T-helper 22 cell (primary cell): Measurements from ENCODE around the gene EXOC7.

Experiments used
- DNase-seq: peaks from one replicate; pipeline ENCODE4 v3.0.0-alpha.2; 2020; ENCODE audit warnings: low read depth

The EXOC7 gene

GRCh38 chr17:76138234-76138895, 34.8 kb upstream of the EXOC7 start:
- no peak for DNase-seq

DNA sequence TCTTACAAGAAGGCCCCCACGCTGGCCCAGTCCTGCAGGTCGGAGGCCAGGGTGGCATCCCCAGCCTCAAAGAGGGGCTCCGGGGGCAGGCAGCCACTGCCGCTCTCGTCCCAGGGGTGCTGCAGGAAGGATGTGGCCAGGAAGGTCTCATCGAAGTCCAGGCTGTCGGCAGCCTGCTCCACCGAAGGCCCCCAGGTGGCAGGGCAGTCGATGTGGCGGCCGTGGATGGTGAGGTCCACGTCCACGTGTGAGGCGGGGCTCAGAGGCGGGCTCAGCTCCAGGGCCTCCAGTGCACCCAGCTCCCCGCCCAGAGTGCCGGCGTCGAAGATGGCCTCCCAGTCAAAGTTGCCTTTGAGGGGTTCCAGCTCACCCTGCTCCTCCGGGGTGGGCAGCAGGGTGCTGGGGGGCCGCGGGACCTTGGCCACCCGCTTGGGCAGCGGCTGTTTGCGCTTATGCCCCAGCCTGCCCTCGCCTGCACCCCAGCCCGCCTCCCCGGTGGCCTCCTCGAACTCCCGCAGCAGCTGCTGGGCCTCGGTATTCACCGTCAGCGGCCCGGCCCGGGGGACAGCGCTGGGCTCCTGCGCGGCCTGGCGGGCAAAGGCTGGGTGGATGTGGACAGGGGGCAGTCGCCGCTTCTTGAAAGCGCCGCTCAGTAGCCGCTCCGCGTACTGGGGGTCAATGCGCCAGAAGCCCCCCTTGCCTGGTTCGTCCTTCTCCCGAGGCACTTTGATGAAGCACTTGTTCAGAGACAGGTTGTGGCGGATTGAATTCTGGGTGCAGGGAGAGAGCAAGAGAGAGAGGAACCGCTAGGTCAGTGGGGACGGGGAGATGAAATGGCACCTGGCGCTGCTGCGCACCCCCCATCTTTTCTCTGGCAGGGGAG, 34.0 kb upstream of the EXOC7 start:
- DNase-seq = no peak

DNA sequence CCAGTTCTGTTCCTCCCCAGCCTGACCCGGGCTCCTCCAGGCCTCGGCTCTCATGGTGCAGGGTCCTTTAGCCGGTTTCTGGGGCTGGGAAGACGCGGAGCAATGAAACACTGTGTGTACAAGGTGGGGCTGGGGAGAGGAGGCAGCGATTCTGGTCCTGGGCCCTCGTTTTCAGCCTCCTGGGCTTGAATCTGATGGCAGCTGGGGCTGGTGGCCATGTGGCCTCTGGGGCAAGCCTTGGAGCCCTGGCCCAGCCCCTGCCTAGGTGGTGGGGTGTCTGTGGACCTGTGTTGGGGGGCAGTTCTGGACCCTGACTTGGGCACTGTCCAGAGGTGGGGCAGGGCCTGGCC, 33.4 kb upstream of the EXOC7 start:
- DNase-seq = no peak

DNA sequence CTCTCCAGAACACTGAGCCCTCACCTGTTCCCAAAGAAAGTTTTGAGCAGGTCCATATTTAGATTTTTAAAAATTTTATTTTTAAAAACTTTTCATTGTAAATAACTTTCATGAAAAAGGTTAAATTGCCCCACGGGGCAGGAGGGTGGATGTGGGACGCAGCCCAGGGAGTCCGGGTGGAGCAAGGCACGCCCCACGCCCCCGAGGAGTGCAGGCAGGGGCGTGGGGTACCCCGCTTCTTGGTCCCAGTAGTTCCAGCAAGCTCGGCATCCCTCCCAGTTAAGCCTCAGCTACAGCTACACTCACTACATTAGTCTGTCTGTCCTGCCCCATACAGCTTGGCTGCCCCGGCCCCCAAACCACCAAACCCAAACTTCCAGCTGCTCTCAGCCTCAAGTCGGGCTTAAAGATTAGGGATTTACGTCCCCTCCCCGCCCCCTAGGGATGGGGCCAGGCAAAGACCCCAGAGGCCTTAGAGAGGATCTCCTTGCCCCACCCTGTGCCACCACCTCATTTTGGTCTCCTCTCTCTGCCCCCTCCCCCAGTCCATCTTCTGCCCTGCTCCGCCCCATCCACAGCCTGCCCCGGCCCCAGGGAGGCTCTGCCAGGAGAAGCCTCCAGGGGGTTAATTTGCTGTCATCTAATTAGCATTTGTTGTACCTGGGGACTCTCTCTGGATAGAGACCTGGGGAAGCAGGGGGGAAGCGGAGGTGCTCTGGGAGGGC, 32.9 kb upstream of the EXOC7 start:
- no peak for DNase-seq

DNA sequence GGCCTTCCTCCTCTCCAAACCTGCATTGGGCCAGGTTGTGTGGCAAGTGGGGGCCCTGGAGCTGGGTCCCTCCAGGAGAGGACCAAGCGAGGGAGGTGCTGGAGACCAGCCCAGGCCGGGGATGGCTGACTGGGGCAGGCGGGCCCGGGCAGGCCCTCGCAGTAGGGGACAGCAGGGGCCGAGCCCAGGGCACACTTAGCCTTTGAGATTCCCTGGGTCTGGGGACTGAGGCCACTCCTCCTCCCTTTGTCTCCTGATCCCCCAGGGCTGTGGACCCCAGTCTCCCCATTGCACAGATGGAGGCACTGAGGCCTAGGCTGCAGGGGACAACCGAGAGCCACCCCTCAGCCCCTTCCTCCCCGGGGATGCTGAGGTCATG, 32.2 kb upstream of the EXOC7 start:
- no peak for DNase-seq

GRCh38 chr17:76134911-76135809, 31.6 kb upstream of the EXOC7 start:
- DNase-seq = no peak

DNA sequence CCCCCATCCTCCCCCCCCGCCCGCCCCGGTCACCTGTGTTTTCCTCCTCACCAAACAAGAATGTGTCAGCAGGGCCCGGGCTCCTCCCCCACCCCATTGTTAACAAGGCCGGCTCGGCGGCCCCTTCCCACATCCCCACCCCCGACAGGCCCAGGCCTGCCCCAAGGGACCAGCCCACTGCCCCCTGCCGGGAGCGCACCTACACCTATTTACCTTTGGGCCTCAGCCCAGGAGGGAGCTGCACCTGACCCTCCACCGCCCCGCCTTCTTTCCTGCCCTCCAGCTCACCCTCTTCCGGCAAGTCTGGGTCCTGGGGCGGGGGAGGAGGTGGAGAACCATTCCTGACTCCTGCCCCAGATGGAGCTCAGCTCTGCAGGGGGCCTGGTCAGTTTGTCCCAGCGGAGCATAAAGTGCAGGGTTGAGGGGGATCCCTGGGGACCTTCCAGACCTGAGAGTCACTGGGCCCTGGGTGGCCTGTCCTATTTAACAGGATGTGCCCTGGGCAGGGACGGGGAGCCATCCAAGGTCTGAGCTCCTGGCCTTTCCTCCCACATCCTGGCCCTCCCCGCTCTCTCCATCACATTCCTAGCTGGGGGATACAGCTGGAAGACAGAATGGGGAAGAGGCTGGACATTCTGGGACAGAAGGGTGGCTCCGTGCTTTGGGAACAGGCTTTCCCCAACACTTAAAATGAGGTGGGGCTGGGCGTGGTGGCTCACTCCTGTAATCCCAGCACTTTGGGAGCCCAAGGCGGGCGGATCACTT, 29.2 kb upstream of the EXOC7 start:
- DNase-seq = no peak

GRCh38 chr17:76131692-76132573, 28.3 kb upstream of the EXOC7 start:
- no peak for DNase-seq

DNA sequence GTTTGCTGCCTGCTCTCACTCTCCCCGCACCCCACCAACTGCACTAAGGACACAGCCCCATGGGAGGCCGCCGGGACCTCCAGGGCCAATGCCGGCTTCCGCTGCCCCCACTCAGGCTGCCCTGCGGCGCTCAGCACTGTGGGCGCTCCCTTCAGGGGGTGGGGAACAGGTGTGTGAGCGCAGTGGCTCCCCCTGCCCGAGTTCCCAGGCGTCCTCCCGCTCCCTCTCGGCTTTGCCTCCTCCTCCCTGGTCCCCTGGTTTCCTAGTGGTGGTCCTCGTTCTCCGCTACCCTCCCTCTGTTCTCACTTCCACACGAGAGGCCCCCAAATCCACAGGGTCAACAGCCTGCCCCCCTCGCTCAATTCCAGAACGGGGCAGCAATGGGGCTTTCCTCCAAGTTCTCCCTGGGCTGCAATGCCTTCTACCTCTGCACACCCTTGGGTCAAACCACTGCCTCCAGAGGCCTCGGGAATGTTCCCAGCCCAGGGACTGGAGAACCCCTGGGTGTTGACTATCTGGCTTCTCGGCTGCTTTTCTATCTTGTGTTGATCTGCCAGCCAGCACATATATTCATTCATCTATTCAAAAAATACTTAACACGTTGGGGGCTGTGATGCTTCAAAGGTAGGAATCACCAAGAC, 27.6 kb upstream of the EXOC7 start:
- DNase-seq = no peak

- no peak for DNase-seq
These were observed 26.9 kb upstream of the EXOC7 start for GRCh38 chr17:76130473-76130872.

DNA sequence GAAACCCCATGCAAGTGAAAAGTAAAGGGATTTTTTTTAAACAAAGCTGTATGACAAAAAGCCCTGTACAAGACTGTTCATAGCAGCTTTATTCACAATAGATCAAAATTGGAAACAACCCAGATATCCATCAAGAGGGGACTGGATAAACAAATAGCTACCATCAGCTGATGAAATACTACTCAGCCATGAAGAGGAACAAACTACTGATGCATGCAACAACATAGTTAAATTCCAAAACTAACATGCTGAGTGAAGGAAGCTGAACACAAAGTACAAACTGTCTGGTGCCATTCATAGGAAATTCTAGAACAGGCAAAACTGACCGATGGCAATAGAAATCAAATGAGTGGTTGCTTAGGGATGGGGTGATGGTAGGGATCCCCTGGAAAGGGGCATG, 22.3 kb upstream of the EXOC7 start:
- DNase-seq = no peak

DNA sequence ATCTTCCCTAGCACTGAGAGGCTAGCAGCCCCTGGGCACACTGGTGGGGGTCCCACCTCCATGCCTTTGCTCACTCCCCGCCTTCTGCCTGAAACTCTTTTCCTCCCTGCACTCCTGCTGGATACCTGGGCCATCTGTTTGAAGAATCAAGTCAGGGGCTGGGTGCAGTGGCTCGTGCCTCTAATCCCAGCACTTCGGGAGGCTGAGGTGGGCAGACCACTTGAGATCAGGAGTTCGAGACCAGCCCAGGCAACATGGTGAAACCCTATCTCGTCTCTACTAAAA, 21.7 kb upstream of the EXOC7 start:
- no peak for DNase-seq

GRCh38 chr17:76124582-76125390, 21.2 kb upstream of the EXOC7 start:
- no peak for DNase-seq

DNA sequence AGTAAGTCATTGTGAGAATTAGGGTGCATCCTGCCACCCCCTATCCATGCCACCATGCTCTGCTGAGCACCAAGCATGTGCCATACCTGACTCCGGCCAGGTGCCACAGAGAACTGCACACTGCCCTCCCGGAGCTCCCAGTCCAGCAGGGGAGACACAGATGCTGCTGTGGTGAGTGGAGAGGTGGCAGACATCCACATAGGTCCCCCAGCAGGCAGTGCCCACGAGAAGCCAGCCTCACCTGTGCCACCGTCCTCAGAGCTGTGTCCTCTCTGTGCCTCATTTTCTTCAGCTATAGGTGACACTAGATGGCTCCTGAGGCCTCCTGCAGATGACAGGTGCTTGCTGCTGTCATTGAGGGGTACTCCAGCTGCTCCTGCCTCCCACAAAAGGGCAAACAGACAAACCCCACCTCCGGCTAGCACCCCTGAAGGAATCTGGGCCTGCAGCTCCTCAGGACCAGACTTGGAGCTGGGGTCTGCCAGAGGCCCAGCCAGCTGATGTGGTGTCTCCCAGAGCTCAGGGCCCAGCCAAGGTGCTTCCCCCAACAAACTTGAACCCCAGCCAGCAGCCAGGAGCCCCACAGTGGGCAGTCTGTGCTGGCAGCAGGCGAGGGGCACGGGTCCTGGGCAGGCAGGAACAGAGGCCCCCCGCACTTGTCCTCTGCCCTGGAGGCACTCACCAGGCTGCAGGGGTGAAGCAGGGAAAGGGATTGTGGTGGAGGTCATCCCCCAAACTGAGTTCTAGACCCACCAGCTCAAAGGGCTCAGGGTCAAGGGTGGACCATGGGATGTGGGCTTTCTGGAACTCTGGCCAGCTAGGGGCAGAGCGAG, 20.4 kb upstream of the EXOC7 start:
- DNase-seq = no peak

GRCh38 chr17:76123191-76123499, 19.6 kb upstream of the EXOC7 start:
- no peak for DNase-seq

GRCh38 chr17:76122431-76123190, 19.0 kb upstream of the EXOC7 start:
- DNase-seq = no peak

- no peak for DNase-seq
These were observed 18.4 kb upstream of the EXOC7 start for GRCh38 chr17:76121932-76122430.

DNA sequence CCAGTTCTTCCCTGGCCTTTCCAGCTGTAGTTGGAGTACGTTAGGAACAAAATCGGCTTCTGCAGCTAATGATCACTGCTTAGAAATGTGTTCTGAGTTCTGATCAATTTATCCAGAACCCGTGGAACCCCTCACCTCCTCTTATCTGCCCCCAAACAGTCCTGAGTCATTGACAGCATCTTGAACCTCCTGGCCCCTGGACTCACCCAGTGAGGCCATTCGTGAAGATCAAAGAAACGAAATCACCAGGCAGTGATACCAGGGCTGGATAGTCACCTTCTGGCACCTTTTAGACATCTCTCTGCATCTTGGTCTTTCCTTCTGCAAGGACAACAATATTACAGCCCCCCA, 17.0 kb upstream of the EXOC7 start:
- no peak for DNase-seq
